ENCODE results near the gene USO1. TPM values are rescaled to one million over a fixed set of nuclear protein-coding genes. Genes with fewer than 3 reads are reported as not detected.
A peak's percentile ranks its signal among the peaks of the same experiment; 100 is the strongest.
"Not testable (repeated sequence)": the region's sequence is repeated elsewhere in the genome, so short reads cannot be mapped to it uniquely, and the experiment has no call there.

USO1 gene
- total and polyA plus RNA-seq, 2 donors (not counting 3 experiments of a cell fraction or from before 2014, with no cell fraction given): 29.1 to 66.0 TPM

DNA sequence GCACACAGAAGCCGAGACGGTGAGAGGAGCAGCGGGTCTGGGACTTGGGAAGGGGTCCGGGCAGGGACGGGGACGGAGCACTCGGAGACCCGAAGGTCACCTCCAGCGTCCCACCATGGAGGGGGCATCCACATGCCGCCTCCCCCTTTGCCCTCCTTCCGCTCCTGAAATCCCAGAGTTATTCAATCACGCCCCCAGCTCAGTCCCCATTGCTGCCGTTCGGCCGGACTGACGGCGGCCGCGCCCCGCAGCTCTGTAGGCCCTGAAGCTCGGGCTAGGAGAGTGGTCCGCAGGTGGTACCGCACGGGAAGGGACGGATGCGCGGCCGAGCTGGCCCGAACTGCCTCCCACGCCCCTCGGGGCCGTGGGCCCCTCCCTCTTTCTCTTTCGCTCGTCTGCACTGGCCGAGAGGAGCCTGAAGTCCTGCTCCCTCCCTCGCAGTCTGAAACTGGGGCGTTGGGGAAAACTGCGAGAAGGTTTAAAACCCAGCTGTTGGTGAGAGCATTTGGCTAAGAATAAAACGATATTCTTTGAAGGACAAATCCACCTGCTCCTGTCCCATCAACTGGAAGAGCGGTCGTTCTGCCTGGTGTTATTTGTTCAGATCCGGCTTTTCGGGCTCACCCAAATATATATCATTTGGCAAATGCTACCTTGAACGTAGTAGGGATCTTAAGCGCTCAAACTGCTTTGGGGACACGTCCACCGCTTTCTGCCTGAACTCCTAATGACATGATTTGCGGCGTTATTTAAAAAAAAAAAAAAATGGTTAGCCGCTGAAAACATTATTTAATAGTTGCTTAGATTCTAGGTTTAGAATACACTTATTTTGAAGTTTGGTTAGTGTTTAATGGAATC, 719 bp downstream of the USO1 start:
- peaks cover 51% of the 10 kb centered on the region for H3K79me2 ChIP-seq (ENCODE audit: control insufficient read depth, insufficient read depth, low read length)
- peak; percentile 67 for FAIRE-seq
- peak overlapping the region; percentile 61 for H2AFZ ChIP-seq (ENCODE audit: low read depth, low read length)
- peak overlapping the region; percentile 69 for H3K4me2 ChIP-seq (ENCODE audit: insufficient read depth, low read length)
- intact Hi-C loops (cut with micrococcal nuclease): loop anchor here (1.0 to 2.0 kb wide), 5 partner anchors 20 to 210 kb away; partner anchors contain the start of genes G3BP2, RCHY1 and THAP6
- H3K36me3 ChIP-seq (ENCODE audit: control insufficient read depth in 2 of 2, extremely low read depth in 1 of 2, insufficient read depth in 2 of 2, low read length in 2 of 2): no peaks in the 10 kb centered on the region
- peak overlapping the region; percentile 81 to 94 (median 86) for H3K4me3 ChIP-seq (replicated peaks in 1 of 3; ENCODE audit: insufficient read depth in 1 of 3, low read depth in 1 of 3, low read length in 3 of 3)
- H3K27me3 ChIP-seq (ENCODE audit: control insufficient read depth in 2 of 2, insufficient read depth in 2 of 2, low read length in 2 of 2): no peaks in the 10 kb centered on the region
- BruUV-seq (replicated peaks): TSS peak; percentile 32
- H4K20me1 ChIP-seq (replicated peaks; ENCODE audit: control insufficient read depth, extremely low read depth, insufficient read depth, low read length): no peaks in the 10 kb centered on the region
- dilution Hi-C loops (cut with MboI; ENCODE audit: extremely low pct_ligation_motif_present, low sequenced_read_pairs): no loop called here
- peak overlapping the region; percentile 89 for H3K27ac ChIP-seq (ENCODE audit: insufficient read depth, low read depth, low read length)
- TF ChIP-seq GATA2 (IDR thresholded peaks at IDR 0.05; ENCODE audit: insufficient read depth, insufficient read length, low read depth, low read length) (no peak), FOS (IDR thresholded peaks at IDR 0.05; ENCODE audit: borderline replicate concordance, insufficient read depth, low read length) (no peak), MYC (IDR thresholded peaks at IDR 0.05; ENCODE audit: low read depth, low read length) (no peak), POLR2A (IDR thresholded peaks at IDR 0.05; ENCODE audit: low read depth, low read length) (no peak), JUN (IDR thresholded peaks at IDR 0.05; ENCODE audit: borderline replicate concordance, insufficient read depth, insufficient read length, low read depth) (no peak), POLR2AphosphoS5 (IDR thresholded peaks at IDR 0.05; ENCODE audit: insufficient read depth, low read depth, low read length) (no peak), EZH2 (IDR thresholded peaks at IDR 0.05; ENCODE audit: borderline replicate concordance, low read depth, low read length, severe bottlenecking) (no peak)
- TF ChIP-seq, protein P1, sequence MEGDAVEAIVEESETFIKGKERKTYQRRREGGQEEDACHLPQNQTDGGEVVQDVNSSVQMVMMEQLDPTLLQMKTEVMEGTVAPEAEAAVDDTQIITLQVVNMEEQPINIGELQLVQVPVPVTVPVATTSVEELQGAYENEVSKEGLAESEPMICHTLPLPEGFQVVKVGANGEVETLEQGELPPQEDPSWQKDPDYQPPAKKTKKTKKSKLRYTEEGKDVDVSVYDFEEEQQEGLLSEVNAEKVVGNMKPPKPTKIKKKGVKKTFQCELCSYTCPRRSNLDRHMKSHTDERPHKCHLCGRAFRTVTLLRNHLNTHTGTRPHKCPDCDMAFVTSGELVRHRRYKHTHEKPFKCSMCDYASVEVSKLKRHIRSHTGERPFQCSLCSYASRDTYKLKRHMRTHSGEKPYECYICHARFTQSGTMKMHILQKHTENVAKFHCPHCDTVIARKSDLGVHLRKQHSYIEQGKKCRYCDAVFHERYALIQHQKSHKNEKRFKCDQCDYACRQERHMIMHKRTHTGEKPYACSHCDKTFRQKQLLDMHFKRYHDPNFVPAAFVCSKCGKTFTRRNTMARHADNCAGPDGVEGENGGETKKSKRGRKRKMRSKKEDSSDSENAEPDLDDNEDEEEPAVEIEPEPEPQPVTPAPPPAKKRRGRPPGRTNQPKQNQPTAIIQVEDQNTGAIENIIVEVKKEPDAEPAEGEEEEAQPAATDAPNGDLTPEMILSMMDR (IDR thresholded peaks at IDR 0.05; ENCODE audit: extremely low read depth in 1 of 2, insufficient read depth in 1 of 2, low read depth in 1 of 2, low read length in 2 of 2): no peak
- TF ChIP-seq, protein P2, sequence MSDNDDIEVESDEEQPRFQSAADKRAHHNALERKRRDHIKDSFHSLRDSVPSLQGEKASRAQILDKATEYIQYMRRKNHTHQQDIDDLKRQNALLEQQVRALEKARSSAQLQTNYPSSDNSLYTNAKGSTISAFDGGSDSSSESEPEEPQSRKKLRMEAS (IDR thresholded peaks at IDR 0.05; ENCODE audit: insufficient read depth, insufficient read length): no peak
- peak; percentile 86 for DNase-seq (ENCODE audit: low read depth, low spot score)
- peak overlapping the region; percentile 99 for H3K9ac ChIP-seq (replicated peaks; ENCODE audit: extremely low read depth, insufficient read depth, low read length)
- CTCF ChIA-PET: interaction anchor here (0.7 to 3.1 kb wide), 24 partner anchors 10 to 211 kb away, joined by 3 to 78 read pairs (median 4); partner anchors contain the start of gene G3BP2
- H3K4me1 ChIP-seq (ENCODE audit: control insufficient read depth, extremely low read depth, insufficient read depth, low read length): peaks cover 32% of the 10 kb centered on the region
- POLR2A ChIA-PET: interaction anchor here (0.9 to 4.8 kb wide), 12 partner anchors 10 to 123 kb away, joined by 3 to 54 read pairs (median 6); partner anchors contain the start of gene G3BP2
- H3K9me1 ChIP-seq (replicated peaks; ENCODE audit: control insufficient read depth, extremely low read depth, insufficient read depth, low read length): no peaks in the 10 kb centered on the region
- no peaks in the 10 kb centered on the region for H3K9me3 ChIP-seq (replicated peaks; ENCODE audit: control insufficient read depth, insufficient read depth, low read length)

DNA sequence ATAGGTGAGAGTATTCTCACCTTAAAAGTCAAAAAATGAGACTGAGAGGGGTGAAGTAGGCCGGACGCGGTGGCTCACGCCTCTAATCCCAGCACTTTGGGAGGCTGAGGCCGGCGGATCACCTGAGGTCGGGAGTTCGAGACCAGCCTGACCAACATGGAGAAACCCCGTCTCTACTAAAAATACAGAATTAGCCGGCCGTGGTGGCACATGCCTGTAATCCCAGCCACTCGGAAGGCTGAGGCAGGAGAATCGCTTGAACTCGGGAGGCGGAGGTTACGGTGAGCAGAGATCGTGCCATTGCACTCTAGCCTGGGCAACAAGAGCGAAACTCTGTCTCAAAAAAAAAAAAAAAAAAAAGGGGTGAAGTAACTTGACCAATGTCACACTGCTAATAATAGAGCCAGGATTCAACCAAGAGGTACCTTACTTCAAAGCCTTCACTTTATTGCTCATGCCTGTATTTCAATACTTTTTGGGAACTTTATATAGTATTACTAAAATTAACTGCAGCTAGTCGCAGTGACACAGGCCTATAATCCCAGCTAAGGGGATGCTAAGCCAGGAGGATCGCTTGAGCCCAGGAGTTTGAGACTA, 1.7 kb downstream of the USO1 start:
- H3K79me2 ChIP-seq (ENCODE audit: control insufficient read depth, insufficient read depth, low read length): peaks cover 58% of the 10 kb centered on the region
- peaks cover 33% of the 10 kb centered on the region for H3K4me1 ChIP-seq (ENCODE audit: control insufficient read depth, extremely low read depth, insufficient read depth, low read length)
- H3K27ac ChIP-seq (ENCODE audit: insufficient read depth, low read depth, low read length); H3K27me3 ChIP-seq (ENCODE audit: control insufficient read depth in 2 of 2, insufficient read depth in 2 of 2, low read length in 2 of 2); DNase-seq (ENCODE audit: low read depth, low spot score); H3K9me3 ChIP-seq (replicated peaks; ENCODE audit: control insufficient read depth, insufficient read depth, low read length); dilution Hi-C loops (cut with MboI; ENCODE audit: extremely low pct_ligation_motif_present, low sequenced_read_pairs); H4K20me1 ChIP-seq (replicated peaks; ENCODE audit: control insufficient read depth, extremely low read depth, insufficient read depth, low read length); FAIRE-seq; H3K9me1 ChIP-seq (replicated peaks; ENCODE audit: control insufficient read depth, extremely low read depth, insufficient read depth, low read length); H2AFZ ChIP-seq (ENCODE audit: low read depth, low read length); H3K36me3 ChIP-seq (ENCODE audit: control insufficient read depth in 2 of 2, extremely low read depth in 1 of 2, insufficient read depth in 2 of 2, low read length in 2 of 2); BruUV-seq (replicated peaks): not testable (repeated sequence)
- ChIA-PET POLR2A (interaction anchor here (1.1 to 4.8 kb wide), 3 partner anchors 16 to 25 kb away, joined by 5 to 54 read pairs (median 10); no protein-coding TSS in a partner anchor), CTCF (interaction anchor here (1.4 to 3.1 kb wide), 4 partner anchors 19 to 122 kb away, joined by 6 to 55 read pairs (median 6); no protein-coding TSS in a partner anchor)
- peak overlapping the region; percentile 69 for H3K4me2 ChIP-seq (ENCODE audit: insufficient read depth, low read length)
- H3K4me3 ChIP-seq (replicated peaks in 1 of 3; ENCODE audit: insufficient read depth in 1 of 3, low read depth in 1 of 3, low read length in 3 of 3): peak overlapping the region; percentile 81 to 94 (median 86)
- peak overlapping the region; percentile 99 for H3K9ac ChIP-seq (replicated peaks; ENCODE audit: extremely low read depth, insufficient read depth, low read length)
- intact Hi-C loops (cut with micrococcal nuclease): loop anchor here (2.0 kb wide), 1 partner anchor 211 kb away; the partner anchor contains the start of genes RCHY1 and THAP6
